CD14-positive monocyte (primary cell): Measurements from ENCODE around the gene PTP4A1. TPM values are rescaled to one million over a fixed set of nuclear protein-coding genes. Genes with fewer than 3 reads are reported as not detected.

ENCODE experiments used
- DNase-seq, 3 donors: peaks; one replicate each; pipeline ENCODE4 v3.0.0-alpha.2; 2011 to 2022
- H2AFZ ChIP-seq: 2 replicates; pipeline ENCODE4 v1.6.0; 2012; ENCODE audit warnings: mild to moderate bottlenecking, low read depth, low read length, inconsistent platforms; ENCODE audit not compliant: insufficient read depth, poor library complexity, severe bottlenecking
- H3K27ac ChIP-seq, 2 donors: 1 replicate in 1 of 2; 2 replicates in 1 of 2; pipeline ENCODE4 v1.5.1; 2012 to 2013; ENCODE audit warnings: low read length in 2 of 2, control low read depth in 1 of 2, inconsistent platforms in 1 of 2, low read depth in 1 of 2, mild to moderate bottlenecking in 1 of 2
- H3K27me3 ChIP-seq, 2 donors: one replicate each; pipeline versions ENCODE4 v1.6.0 to v1.6.1; 2011 to 2013; ENCODE audit warnings: low read length in 2 of 2; ENCODE audit not compliant: control insufficient read depth in 2 of 2, insufficient read depth in 2 of 2
- H3K36me3 ChIP-seq, 2 donors: replicated peaks in 1 of 2; 1 replicate in 1 of 2; 2 replicates in 1 of 2; pipeline versions ENCODE4 v1.5.1 to v1.6.1; 2012 to 2013; ENCODE audit warnings: low read length in 2 of 2, control low read depth in 1 of 2, inconsistent platforms in 1 of 2, mild to moderate bottlenecking in 1 of 2; ENCODE audit not compliant: insufficient read depth in 2 of 2, control insufficient read depth in 1 of 2
- H3K4me1 ChIP-seq, 2 donors: 1 replicate in 1 of 2; 2 replicates in 1 of 2; pipeline versions ENCODE4 v1.5.1 to v1.6.1; 2012 to 2013; ENCODE audit warnings: low read length in 2 of 2, control low read depth in 1 of 2, inconsistent platforms in 1 of 2, mild to moderate bottlenecking in 1 of 2, moderate library complexity in 1 of 2; ENCODE audit not compliant: insufficient read depth in 2 of 2, control insufficient read depth in 1 of 2
- H3K4me2 ChIP-seq: replicated peaks from 2 replicates; pipeline ENCODE3; 2012; ENCODE audit warnings: low read length, moderate library complexity, mild to moderate bottlenecking; ENCODE audit not compliant: poor library complexity, severe bottlenecking; ENCODE audit errors: extremely low read depth
- H3K4me3 ChIP-seq, 3 experiments: fragments of 200-600 bp in 1 of 3; sonication (generic) in 1 of 3; replicated peaks in 1 of 3; 1 replicate in 2 of 3; 2 replicates in 1 of 3; pipeline ENCODE4 v1.5.1; 2011 to 2013; ENCODE audit warnings: low read length in 3 of 3, mild to moderate bottlenecking in 3 of 3, control low read depth in 2 of 3, low read depth in 2 of 3, inconsistent platforms in 1 of 3, moderate library complexity in 1 of 3
- H3K79me2 ChIP-seq: 2 replicates; pipeline ENCODE4 v1.6.0; 2012; ENCODE audit warnings: mild to moderate bottlenecking, control low read depth, inconsistent platforms, low read length, moderate library complexity; ENCODE audit not compliant: insufficient read depth
- H3K9ac ChIP-seq: 2 replicates; pipeline ENCODE4 v1.6.0; 2017; ENCODE audit warnings: low read length, mild to moderate bottlenecking; ENCODE audit not compliant: insufficient read depth, poor library complexity, severe bottlenecking
- H3K9me3 ChIP-seq, 2 donors: replicated peaks in 1 of 2; 1 replicate in 1 of 2; 2 replicates in 1 of 2; pipeline versions ENCODE4 v1.5.1 to v1.6.1; 2012 to 2013; ENCODE audit warnings: low read length in 2 of 2, control low read depth in 1 of 2; ENCODE audit not compliant: control insufficient read depth in 1 of 2, insufficient read depth in 1 of 2
- H4K20me1 ChIP-seq: 2 replicates; pipeline ENCODE4 v1.6.0; 2012; ENCODE audit warnings: mild to moderate bottlenecking, low read length, control low read depth, moderate library complexity; ENCODE audit not compliant: insufficient read depth
- H3K27ac Mint-ChIP-seq, 7 donors: one replicate each; pipeline ENCODE4 v1.8.0; 2020; ENCODE audit warnings: mild to moderate bottlenecking in 7 of 7, mixed read lengths in 7 of 7, moderate library complexity in 6 of 7, inconsistent platforms in 2 of 7
- H3K27me3 Mint-ChIP-seq, 3 donors: one replicate each; pipeline ENCODE4 v1.8.0; 2021 to 2022; ENCODE audit warnings: low read depth in 3 of 3, mild to moderate bottlenecking in 3 of 3, mixed read lengths in 3 of 3, moderate library complexity in 3 of 3, inconsistent platforms in 1 of 3
- H3K36me3 Mint-ChIP-seq, 2 donors: one replicate each; pipeline ENCODE4 v1.8.0; 2020; ENCODE audit warnings: mixed read lengths in 2 of 2, inconsistent platforms in 1 of 2, mild to moderate bottlenecking in 1 of 2
- H3K4me1 Mint-ChIP-seq: one replicate; pipeline ENCODE4 v1.8.0; 2020; ENCODE audit warnings: mild to moderate bottlenecking, mixed read lengths
- H3K4me3 Mint-ChIP-seq, 2 donors: one replicate each; pipeline ENCODE4 v1.8.0; 2020; ENCODE audit warnings: mild to moderate bottlenecking in 2 of 2, mixed read lengths in 2 of 2, moderate library complexity in 1 of 2
- H3K9me3 Mint-ChIP-seq, 7 donors: one replicate each; pipeline ENCODE4 v1.8.0; 2020 to 2022; ENCODE audit warnings: mixed read lengths in 7 of 7, mild to moderate bottlenecking in 6 of 7, moderate library complexity in 6 of 7, inconsistent platforms in 2 of 7
- CTCF ChIP-seq: fragments of 200-600 bp; IDR thresholded peaks from one replicate; pipeline ENCODE4 v1.8.0; 2022; ENCODE audit warnings: antibody characterized with exemption, mild to moderate bottlenecking
- WGBS: methylation state at CpG from one replicate; pipeline ENCODE4 v1.1.5; 2013; ENCODE audit warnings: missing lambda C conversion rate; ENCODE audit not compliant: insufficient coverage; 5-methylcytosine and 5-hydroxymethylcytosine counted together
- intact Hi-C, 2 donors: fragments of 100-400 bp; cut with micrococcal nuclease; formaldehyde crosslinking; loops; one replicate each; pipeline versions ENCODE4 v1.15.0 to v1.15.1; 2023
- polyA plus RNA-seq, 3 donors: library from polyadenylated mRNA; depleted of rRNA in 1 of 3; unstranded in 2 of 3; stranded (reverse) in 1 of 3; fragments of 300-500 nt in 2 of 3; fragments of >200 nt in 1 of 3; fragmentation: Illumina TruSeq in 2 of 3; gene quantifications; 1 replicate in 2 of 3; 2 replicates in 1 of 3; pipeline ENCODE4 v1.2.3, GENCODE V29; 2012 to 2021

PTP4A1 gene
- polyA plus RNA-seq, 3 donors = 73.4 to 106 (median 96.1) TPM

- WGBS = no CpG with 5 or more reads among the region's 1 CpG
- no peak overlapping the region for H3K27ac ChIP-seq
- H3K9ac ChIP-seq = no peak overlapping the region
- Mint-ChIP-seq H3K27me3 (peaks cover 0 to 1% (median under 1%) of the 10 kb centered on the region in 3 donors), H3K36me3 (no peaks in the 10 kb centered on the region), H3K4me3 (no peak overlapping the region), H3K27ac (no peak overlapping the region), H3K4me1 (no peaks in the 10 kb centered on the region), H3K9me3 (no peaks in the 10 kb centered on the region)
- H3K36me3 ChIP-seq = no peaks in the 10 kb centered on the region
- H3K4me2 ChIP-seq = no peak overlapping the region
- H3K4me3 ChIP-seq = no peak overlapping the region
- no peaks in the 10 kb centered on the region for H3K9me3 ChIP-seq
- no peaks in the 10 kb centered on the region for H3K4me1 ChIP-seq
- DNase-seq = no peak
- no peaks in the 10 kb centered on the region for H4K20me1 ChIP-seq
- no peak overlapping the region for H2AFZ ChIP-seq
- TF ChIP-seq CTCF = no peak
- H3K79me2 ChIP-seq = no peaks in the 10 kb centered on the region
- intact Hi-C loops = no loop called here
- H3K27me3 ChIP-seq = no peaks in the 10 kb centered on the region
Observed at GRCh38 chr6:63560801-63561287, 11.4 kb upstream of the PTP4A1 start.

- Histone ChIP-seq H3K36me3 (no peaks in the 10 kb centered on the region), H3K4me2 (no peak overlapping the region), H3K79me2 (no peaks in the 10 kb centered on the region), H3K4me1 (no peaks in the 10 kb centered on the region), H2AFZ (no peak overlapping the region), H3K4me3 (no peak overlapping the region), H3K27ac (no peak overlapping the region), H3K9me3 (no peaks in the 10 kb centered on the region), H4K20me1 (no peaks in the 10 kb centered on the region), H3K27me3 (no peaks in the 10 kb centered on the region), H3K9ac (no peak overlapping the region)
- H3K27me3 Mint-ChIP-seq = peaks cover 0 to 1% (median 0%) of the 10 kb centered on the region in 3 donors
- H3K27ac Mint-ChIP-seq = no peak overlapping the region
- no CpG with 5 or more reads among the region's 2 CpGs for WGBS
- intact Hi-C loops = no loop called here
- DNase-seq = no peak
- no peaks in the 10 kb centered on the region for H3K4me1 Mint-ChIP-seq
- no peak overlapping the region for H3K4me3 Mint-ChIP-seq
- peaks cover 0 to 1% (median 0%) of the 10 kb centered on the region in 7 donors for H3K9me3 Mint-ChIP-seq
- no peaks in the 10 kb centered on the region for H3K36me3 Mint-ChIP-seq
- TF ChIP-seq CTCF = no peak
Observed at GRCh38 chr6:63561288-63561687, 11.0 kb upstream of the PTP4A1 start.
